SKM-1 treated with dmso at 0.1 percent for 144 hours (cell line): ENCODE data around the gene SH3RF1.
"Not testable (repeated sequence)": the region's sequence is repeated elsewhere in the genome, so short reads cannot be mapped to it uniquely, and the experiment has no call there.

Experiments
- DNase-seq: peaks from one replicate; lab custom pipeline; 2025; ENCODE audit not compliant: unreplicated experiment; lab: John Stamatoyannopoulos, UW

The SH3RF1 gene

GRCh38 chr4:169277838-169278237, 7.1 kb upstream of the SH3RF1 start:
- not testable (repeated sequence) for DNase-seq

GRCh38 chr4:169275180-169275579, 4.4 kb upstream of the SH3RF1 start:
- no peak for DNase-seq

- no peak for DNase-seq
Observed at GRCh38 chr4:169274033-169274432, 3.3 kb upstream of the SH3RF1 start.

- no peak for DNase-seq
Observed at GRCh38 chr4:169272265-169272886, 1.6 kb upstream of the SH3RF1 start.

- DNase-seq: no peak
Observed at GRCh38 chr4:169271692-169272007, 894 bp upstream of the SH3RF1 start.

- DNase-seq: peak; percentile 45
Observed at GRCh38 chr4:169269916-169270809, 593 bp downstream of the SH3RF1 start.

GRCh38 chr4:169268951-169269760, 1.6 kb downstream of the SH3RF1 start:
- DNase-seq: no peak

GRCh38 chr4:169267070-169267469, 3.7 kb downstream of the SH3RF1 start:
- no peak for DNase-seq

- DNase-seq: no peak
Observed at GRCh38 chr4:169266661-169267060, 4.1 kb downstream of the SH3RF1 start.

- no peak for DNase-seq
Observed at GRCh38 chr4:169266081-169266480, 4.7 kb downstream of the SH3RF1 start.

GRCh38 chr4:169263791-169264392, 6.9 kb downstream of the SH3RF1 start:
- no peak for DNase-seq

GRCh38 chr4:169260217-169260866, 10.4 kb downstream of the SH3RF1 start:
- DNase-seq: no peak

- DNase-seq: no peak
Observed at GRCh38 chr4:169259271-169259670, 11.5 kb downstream of the SH3RF1 start.

GRCh38 chr4:169258141-169258540, 12.6 kb downstream of the SH3RF1 start:
- DNase-seq: no peak

GRCh38 chr4:169256856-169257761, 13.6 kb downstream of the SH3RF1 start:
- no peak for DNase-seq

GRCh38 chr4:169256101-169256612, 14.6 kb downstream of the SH3RF1 start:
- no peak for DNase-seq

GRCh38 chr4:169254546-169254983, 16.2 kb downstream of the SH3RF1 start:
- DNase-seq: no peak

- DNase-seq: no peak
Observed at GRCh38 chr4:169253904-169254303, 16.9 kb downstream of the SH3RF1 start.

GRCh38 chr4:169253113-169253671, 17.6 kb downstream of the SH3RF1 start:
- no peak for DNase-seq
